ENCODE data around the gene GNG2. TPM values are rescaled to one million over a fixed set of nuclear protein-coding genes. Genes with fewer than 3 reads are reported as not detected.

Gene GNG2
- total and polyA plus RNA-seq, 10 of the 15 experiments (the other 5 are each of a cell fraction or from before 2014, with no cell fraction given), result 31.6 to 114 (median 66.4) TPM

DNA sequence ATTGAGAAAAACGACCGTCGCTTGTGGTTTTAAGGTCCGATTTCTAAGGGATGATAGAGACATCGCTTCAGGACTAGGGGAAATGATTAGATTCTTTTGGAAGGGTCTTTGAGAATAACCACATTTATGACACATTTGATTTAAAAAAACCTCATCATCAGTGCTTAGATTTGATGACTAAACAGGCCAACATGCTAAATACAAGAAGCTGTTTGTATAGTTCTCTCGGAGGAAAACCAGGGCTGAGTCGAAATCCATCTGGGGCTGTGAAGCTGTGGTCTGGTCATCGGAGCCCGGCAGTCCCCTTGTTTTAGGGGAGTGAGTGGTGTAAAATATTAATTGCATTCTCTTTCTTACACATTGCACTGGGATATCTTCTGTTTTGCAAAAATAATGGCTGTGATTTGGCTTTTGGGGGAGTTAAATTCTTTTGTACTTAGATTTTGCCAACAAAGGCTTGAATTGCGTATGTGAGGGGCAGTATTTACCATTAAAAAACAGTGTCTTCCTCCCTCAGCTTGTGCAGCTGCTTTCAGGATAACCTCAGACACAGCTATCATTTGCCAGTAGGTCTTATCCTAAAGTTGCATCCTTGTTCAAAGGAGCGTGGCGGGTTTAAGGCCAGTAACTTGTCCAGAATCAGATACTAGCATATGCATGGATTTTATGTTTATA, 550 bp downstream of the GNG2 start (continued):
- TF ChIP-seq, protein P1, sequence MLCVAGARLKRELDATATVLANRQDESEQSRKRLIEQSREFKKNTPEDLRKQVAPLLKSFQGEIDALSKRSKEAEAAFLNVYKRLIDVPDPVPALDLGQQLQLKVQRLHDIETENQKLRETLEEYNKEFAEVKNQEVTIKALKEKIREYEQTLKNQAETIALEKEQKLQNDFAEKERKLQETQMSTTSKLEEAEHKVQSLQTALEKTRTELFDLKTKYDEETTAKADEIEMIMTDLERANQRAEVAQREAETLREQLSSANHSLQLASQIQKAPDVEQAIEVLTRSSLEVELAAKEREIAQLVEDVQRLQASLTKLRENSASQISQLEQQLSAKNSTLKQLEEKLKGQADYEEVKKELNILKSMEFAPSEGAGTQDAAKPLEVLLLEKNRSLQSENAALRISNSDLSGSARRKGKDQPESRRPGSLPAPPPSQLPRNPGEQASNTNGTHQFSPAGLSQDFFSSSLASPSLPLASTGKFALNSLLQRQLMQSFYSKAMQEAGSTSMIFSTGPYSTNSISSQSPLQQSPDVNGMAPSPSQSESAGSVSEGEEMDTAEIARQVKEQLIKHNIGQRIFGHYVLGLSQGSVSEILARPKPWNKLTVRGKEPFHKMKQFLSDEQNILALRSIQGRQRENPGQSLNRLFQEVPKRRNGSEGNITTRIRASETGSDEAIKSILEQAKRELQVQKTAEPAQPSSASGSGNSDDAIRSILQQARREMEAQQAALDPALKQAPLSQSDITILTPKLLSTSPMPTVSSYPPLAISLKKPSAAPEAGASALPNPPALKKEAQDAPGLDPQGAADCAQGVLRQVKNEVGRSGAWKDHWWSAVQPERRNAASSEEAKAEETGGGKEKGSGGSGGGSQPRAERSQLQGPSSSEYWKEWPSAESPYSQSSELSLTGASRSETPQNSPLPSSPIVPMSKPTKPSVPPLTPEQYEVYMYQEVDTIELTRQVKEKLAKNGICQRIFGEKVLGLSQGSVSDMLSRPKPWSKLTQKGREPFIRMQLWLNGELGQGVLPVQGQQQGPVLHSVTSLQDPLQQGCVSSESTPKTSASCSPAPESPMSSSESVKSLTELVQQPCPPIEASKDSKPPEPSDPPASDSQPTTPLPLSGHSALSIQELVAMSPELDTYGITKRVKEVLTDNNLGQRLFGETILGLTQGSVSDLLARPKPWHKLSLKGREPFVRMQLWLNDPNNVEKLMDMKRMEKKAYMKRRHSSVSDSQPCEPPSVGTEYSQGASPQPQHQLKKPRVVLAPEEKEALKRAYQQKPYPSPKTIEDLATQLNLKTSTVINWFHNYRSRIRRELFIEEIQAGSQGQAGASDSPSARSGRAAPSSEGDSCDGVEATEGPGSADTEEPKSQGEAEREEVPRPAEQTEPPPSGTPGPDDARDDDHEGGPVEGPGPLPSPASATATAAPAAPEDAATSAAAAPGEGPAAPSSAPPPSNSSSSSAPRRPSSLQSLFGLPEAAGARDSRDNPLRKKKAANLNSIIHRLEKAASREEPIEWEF (IDR thresholded peaks at IDR 0.05; ENCODE audit: insufficient replicate concordance, low read depth, low read length), result no peak
- no peak for TF ChIP-seq EP300 (IDR thresholded peaks at IDR 0.05; ENCODE audit: borderline replicate concordance in 1 of 2, control insufficient read depth in 1 of 2, low read depth in 2 of 2, low read length in 2 of 2)
- no peak for TF ChIP-seq MYB (IDR thresholded peaks at IDR 0.05; ENCODE audit: borderline replicate concordance, low read depth, low read length)
- no peak for TF ChIP-seq TCF12 (IDR thresholded peaks at IDR 0.05; ENCODE audit: low read depth, low read length)
- TF ChIP-seq, protein P2, sequence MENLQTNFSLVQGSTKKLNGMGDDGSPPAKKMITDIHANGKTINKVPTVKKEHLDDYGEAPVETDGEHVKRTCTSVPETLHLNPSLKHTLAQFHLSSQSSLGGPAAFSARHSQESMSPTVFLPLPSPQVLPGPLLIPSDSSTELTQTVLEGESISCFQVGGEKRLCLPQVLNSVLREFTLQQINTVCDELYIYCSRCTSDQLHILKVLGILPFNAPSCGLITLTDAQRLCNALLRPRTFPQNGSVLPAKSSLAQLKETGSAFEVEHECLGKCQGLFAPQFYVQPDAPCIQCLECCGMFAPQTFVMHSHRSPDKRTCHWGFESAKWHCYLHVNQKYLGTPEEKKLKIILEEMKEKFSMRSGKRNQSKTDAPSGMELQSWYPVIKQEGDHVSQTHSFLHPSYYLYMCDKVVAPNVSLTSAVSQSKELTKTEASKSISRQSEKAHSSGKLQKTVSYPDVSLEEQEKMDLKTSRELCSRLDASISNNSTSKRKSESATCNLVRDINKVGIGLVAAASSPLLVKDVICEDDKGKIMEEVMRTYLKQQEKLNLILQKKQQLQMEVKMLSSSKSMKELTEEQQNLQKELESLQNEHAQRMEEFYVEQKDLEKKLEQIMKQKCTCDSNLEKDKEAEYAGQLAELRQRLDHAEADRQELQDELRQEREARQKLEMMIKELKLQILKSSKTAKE (IDR thresholded peaks at IDR 0.05; ENCODE audit: low read depth, poor library complexity, severe bottlenecking), result no peak
- peak; percentile 16; the same call in 1 of the 2 replicates for TF ChIP-seq NFIC (IDR thresholded peaks at IDR 0.05; ENCODE audit: low read depth, low read length)
- no peak for TF ChIP-seq NR2C1 (IDR thresholded peaks at IDR 0.05)
- no peak for TF ChIP-seq RFX5 (IDR thresholded peaks at IDR 0.05; ENCODE audit: low read depth, low read length)
- TF ChIP-seq CEBPB (IDR thresholded peaks at IDR 0.05; ENCODE audit: borderline replicate concordance in 1 of 2, low read depth in 2 of 2, low read length in 2 of 2), result 0 out of 4 replicates have a peak, but pooled peaks of 1 of the 2 experiments have one; percentile 7
- no peak for TF ChIP-seq CREM (IDR thresholded peaks at IDR 0.05; ENCODE audit: low read depth)
- no peak for TF ChIP-seq RELA (IDR thresholded peaks at IDR 0.05; ENCODE audit: borderline replicate concordance, partially characterized antibody)
- TF ChIP-seq WRNIP1 (IDR thresholded peaks at IDR 0.05; ENCODE audit: borderline replicate concordance, low read depth, low read length), result 0 out of 2 replicates have a peak, but pooled peaks have one; percentile 36
- TF ChIP-seq IRF4 (IDR thresholded peaks at IDR 0.05; ENCODE audit: low read depth, low read length), result no peak
- TF ChIP-seq TARDBP (IDR thresholded peaks at IDR 0.05; ENCODE audit: borderline replicate concordance), result no peak
- TF ChIP-seq HDAC6 (IDR thresholded peaks at IDR 0.05; ENCODE audit: unreplicated experiment), result no peak
- no peak for TF ChIP-seq KLF5 (IDR thresholded peaks at IDR 0.05; ENCODE audit: partially characterized antibody)
- TF ChIP-seq BCL11A (IDR thresholded peaks at IDR 0.05; ENCODE audit: low read depth, low read length), result no peak
- no peak for TF ChIP-seq ZNF274 (IDR thresholded peaks at IDR 0.05; ENCODE audit: insufficient read depth, insufficient read length)
- TF ChIP-seq POLR2AphosphoS5 (IDR thresholded peaks at IDR 0.05; ENCODE audit: low read length), result peak; percentile 10; the same call in 1 of the 2 replicates
